ENCODE measurements around the gene LIMK2.
A peak's percentile ranks its signal among the peaks of the same experiment; 100 is the strongest.
"Not testable (repeated sequence)": the region's sequence is repeated elsewhere in the genome, so short reads cannot be mapped to it uniquely, and the experiment has no call there.

The LIMK2 gene

DNA sequence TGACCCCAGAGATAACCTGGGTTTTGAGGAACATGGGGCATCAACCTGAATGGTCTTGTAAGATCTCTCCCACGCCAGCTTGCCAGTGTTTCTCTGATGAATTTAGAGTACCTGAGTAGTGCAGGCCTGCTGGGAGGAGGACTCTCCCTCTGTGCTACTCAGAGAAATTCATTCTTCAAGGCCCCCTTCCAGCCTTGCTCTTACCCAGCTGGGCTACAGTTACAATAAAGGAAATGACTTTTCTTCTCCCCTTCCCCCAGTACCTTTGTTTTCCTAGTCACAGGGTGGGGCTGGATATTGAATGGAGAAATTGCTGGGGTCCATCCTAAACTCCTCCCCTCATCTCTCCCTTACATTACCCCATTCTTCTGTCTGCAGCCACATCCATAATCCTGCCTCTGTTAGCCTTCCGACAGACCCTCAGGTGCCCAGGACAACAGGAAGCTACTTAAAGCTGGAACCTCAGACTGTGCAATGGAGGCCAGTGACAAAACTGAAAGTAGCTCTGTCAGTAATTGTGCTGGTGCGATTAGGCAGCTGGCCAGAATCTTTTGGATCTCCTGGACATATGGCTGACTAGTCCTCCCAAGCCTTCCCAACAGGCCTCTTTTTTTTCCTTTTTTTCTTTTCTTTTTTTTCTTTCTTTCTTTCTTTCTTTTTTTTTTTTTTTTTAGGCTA, 17.4 kb downstream of the LIMK2 start:
- peak; percentile 41 for FAIRE-seq
- DNase-seq (ENCODE audit: insufficient read length, low spot score) = no peak
- TF ChIP-seq PAX5 (IDR thresholded peaks at IDR 0.05; ENCODE audit: insufficient read depth, low read length, severe bottlenecking) (no peak), POLR2AphosphoS5 (IDR thresholded peaks at IDR 0.05; ENCODE audit: low read depth, low read length) (no peak), TAF1 (IDR thresholded peaks at IDR 0.05; ENCODE audit: low read depth, low read length) (no peak), POLR2A (IDR thresholded peaks at IDR 0.05; ENCODE audit: low read depth, low read length) (no peak)

DNA sequence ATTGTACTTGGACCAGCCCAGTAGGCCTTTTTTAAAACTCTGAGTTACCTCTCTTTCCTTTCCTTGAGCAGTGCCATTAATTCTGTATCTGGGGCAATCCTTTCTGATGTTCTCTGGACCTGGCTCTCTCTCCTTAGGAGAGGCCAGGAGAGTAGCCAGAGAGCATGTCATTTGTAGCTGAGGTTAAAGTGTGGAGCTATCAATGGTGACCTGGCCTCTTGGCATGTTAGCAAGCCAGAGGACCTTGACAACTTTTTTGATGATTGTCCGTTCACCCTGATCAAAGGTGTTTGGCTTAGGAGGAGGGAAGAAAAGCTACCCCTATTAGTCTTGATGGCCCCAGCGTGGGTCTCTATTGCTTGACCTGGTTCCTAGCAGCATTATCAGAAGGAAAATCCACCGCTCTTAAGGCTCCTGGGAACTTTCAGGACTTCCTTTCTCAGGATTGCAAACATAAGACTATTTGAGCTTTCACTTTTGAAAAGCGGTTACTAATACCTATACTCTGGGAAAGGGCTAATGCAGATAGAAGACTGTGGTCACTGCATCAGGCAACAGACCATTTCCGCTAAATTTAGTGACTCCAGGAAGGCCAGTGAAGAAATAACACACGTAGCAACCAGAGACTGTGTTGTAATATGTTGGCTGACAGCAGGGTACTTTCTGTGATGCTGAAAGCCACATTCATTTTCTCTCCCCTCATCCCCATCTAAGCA, 18.2 kb downstream of the LIMK2 start:
- 0 out of 2 replicates have a peak, but pooled peaks have one; percentile 3 for TF ChIP-seq SPI1 (IDR thresholded peaks at IDR 0.05; ENCODE audit: low read depth, low read length)
- no peak for TF ChIP-seq PAX5 (IDR thresholded peaks at IDR 0.05; ENCODE audit: insufficient read depth, low read length, severe bottlenecking)
- DNase-seq (ENCODE audit: insufficient read length, low spot score) (no peak), FAIRE-seq (peak; percentile 64)

DNA sequence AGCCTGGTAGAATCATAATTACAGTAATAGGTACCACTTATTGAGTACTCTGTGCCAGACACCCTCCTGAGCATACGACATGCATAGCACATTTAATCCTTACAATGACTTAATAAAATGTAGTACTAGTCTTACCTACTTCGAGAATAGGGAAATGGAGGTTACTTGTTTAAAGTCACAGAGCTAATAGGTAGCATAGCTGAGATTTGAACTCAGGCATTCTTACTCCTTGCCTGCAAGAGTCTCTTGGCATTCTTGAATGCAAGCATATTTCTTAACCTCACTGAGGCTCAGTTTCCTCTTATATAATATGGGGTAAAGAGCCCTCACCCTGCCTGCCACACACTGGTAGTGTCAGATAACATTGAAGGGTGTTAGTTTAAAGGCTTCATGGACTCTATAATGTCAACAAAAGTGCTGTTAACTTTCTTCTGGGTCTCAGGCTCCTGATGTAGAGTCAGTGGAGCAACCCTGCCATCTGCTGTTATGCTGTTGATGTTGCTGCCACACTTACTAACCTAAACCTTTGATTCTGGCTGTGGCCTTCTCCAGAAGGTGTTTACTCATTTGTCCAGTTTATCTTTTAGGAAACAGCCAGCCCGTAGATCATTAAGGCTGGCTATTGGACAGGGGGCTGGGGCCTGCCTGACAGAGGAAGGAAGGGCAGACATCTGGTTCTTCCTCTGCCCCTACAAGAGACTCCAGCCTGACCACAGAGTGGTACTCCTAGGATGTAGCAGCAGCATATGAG, 18.9 kb downstream of the LIMK2 start:
- TF ChIP-seq SPI1 (IDR thresholded peaks at IDR 0.05; ENCODE audit: low read depth, low read length) = no peak
- no peak for TF ChIP-seq TAF1 (IDR thresholded peaks at IDR 0.05; ENCODE audit: low read depth, low read length)
- no peak for TF ChIP-seq POLR2AphosphoS5 (IDR thresholded peaks at IDR 0.05; ENCODE audit: low read depth, low read length)
- TF ChIP-seq POLR2A (IDR thresholded peaks at IDR 0.05; ENCODE audit: low read depth, low read length) = no peak
- no peak for TF ChIP-seq PAX5 (IDR thresholded peaks at IDR 0.05; ENCODE audit: insufficient read depth, low read length, severe bottlenecking)
- TF ChIP-seq POU2F2 (IDR thresholded peaks at IDR 0.05; ENCODE audit: low read depth, low read length) = no peak
- FAIRE-seq (peak; percentile 58), DNase-seq (ENCODE audit: insufficient read length, low spot score) (no peak)

DNA sequence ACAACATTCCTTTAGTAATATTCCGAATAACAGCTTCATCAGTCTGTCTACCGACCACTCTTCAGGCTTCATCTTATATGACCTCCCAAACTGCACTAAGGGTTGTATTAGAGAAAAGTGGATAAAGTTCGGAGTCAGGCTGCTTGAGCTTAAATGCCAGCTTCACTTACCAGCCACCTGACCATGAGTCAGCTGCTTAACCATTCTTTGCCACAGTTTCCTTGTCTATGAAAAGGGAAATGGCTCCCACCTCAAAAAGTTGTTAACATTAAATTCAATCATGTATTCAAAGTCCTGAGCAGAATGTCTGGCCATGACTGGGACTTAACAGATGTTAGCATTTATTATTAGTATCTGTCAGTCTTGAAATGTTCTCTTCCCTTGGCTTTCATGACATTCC, 20.9 kb downstream of the LIMK2 start:
- TF ChIP-seq SPI1 (IDR thresholded peaks at IDR 0.05; ENCODE audit: low read depth, low read length) (no peak), TAF1 (IDR thresholded peaks at IDR 0.05; ENCODE audit: low read depth, low read length) (no peak), POU2F2 (IDR thresholded peaks at IDR 0.05; ENCODE audit: low read depth, low read length) (no peak), POLR2A (IDR thresholded peaks at IDR 0.05; ENCODE audit: low read depth, low read length) (no peak), PAX5 (IDR thresholded peaks at IDR 0.05; ENCODE audit: insufficient read depth, low read length, severe bottlenecking) (no peak), POLR2AphosphoS5 (IDR thresholded peaks at IDR 0.05; ENCODE audit: low read depth, low read length) (no peak)
- DNase-seq (ENCODE audit: insufficient read length, low spot score) (no peak), FAIRE-seq (no peak)

DNA sequence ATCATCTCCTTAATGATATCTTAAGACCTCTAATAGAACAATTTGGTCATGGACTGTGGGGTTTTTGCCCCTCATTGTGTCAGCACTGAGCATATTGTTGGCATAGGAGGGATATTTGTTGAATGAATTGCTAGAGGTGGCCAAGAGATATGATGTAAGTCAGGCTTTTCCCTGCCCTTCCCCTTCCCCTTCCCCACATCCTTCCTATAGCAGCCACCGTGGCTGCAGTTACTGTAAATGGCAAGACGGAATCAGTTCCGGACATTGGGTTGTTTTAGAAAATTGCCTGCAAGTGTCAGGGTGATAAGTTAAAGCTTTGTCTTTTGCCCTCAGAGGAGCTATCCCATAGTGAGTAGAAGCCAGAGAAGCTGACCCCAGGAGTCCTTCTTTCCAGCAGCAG, 23.0 kb downstream of the LIMK2 start:
- DNase-seq (ENCODE audit: insufficient read length, low spot score) = no peak
- FAIRE-seq = peak; percentile 26
- TF ChIP-seq SPI1 (IDR thresholded peaks at IDR 0.05; ENCODE audit: low read depth, low read length) = no peak
- TF ChIP-seq PAX5 (IDR thresholded peaks at IDR 0.05; ENCODE audit: insufficient read depth, low read length, severe bottlenecking) = no peak
- TF ChIP-seq POU2F2 (IDR thresholded peaks at IDR 0.05; ENCODE audit: low read depth, low read length) = no peak
- no peak for TF ChIP-seq POLR2AphosphoS5 (IDR thresholded peaks at IDR 0.05; ENCODE audit: low read depth, low read length)
- no peak for TF ChIP-seq TAF1 (IDR thresholded peaks at IDR 0.05; ENCODE audit: low read depth, low read length)
- TF ChIP-seq POLR2A (IDR thresholded peaks at IDR 0.05; ENCODE audit: low read depth, low read length) = no peak

DNA sequence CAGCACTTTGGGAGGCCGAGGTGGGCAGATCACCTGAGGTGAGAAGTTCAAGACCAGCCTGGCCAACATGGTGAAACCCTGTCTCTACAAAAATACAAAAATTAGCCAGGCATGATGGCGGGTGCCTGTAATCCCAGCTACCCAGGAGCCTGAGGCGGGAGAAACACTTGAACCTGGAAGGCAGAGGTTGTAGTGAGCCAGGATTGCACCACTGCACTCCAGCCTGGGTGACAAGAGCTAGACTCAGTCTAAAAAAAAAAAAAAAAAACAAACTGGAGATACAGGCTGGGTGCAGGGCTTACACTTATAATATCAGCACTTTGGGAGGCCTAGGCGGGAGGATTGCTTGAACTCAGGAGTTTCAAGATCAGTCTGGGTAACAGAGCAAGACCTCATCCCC, 23.9 kb downstream of the LIMK2 start:
- not testable (repeated sequence) for DNase-seq (ENCODE audit: insufficient read length, low spot score); FAIRE-seq

DNA sequence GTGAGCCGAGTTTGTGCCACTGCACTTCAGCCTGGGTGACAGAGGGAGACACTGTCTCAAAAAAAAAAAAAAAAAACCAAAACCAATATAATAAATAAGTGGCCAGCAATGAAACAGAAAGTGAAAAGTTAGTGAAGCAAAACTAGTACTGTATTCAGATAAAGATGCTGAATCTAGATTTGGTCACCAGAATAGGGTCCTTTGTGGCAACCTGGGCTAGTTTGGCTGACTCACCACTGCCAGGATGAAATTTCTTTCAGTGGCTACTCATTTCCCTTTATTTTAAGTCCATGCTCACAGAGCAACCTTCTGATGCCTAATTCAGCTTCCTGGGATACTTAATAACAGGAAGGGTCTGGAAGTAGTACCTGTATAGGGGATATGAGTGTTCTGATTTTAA, 26.0 kb downstream of the LIMK2 start:
- no peak for FAIRE-seq
- DNase-seq (ENCODE audit: insufficient read length, low spot score) = no peak
- TF ChIP-seq PAX5 (IDR thresholded peaks at IDR 0.05; ENCODE audit: insufficient read depth, low read length, severe bottlenecking) (no peak), SPI1 (IDR thresholded peaks at IDR 0.05; ENCODE audit: low read depth, low read length) (peak; percentile 44)

DNA sequence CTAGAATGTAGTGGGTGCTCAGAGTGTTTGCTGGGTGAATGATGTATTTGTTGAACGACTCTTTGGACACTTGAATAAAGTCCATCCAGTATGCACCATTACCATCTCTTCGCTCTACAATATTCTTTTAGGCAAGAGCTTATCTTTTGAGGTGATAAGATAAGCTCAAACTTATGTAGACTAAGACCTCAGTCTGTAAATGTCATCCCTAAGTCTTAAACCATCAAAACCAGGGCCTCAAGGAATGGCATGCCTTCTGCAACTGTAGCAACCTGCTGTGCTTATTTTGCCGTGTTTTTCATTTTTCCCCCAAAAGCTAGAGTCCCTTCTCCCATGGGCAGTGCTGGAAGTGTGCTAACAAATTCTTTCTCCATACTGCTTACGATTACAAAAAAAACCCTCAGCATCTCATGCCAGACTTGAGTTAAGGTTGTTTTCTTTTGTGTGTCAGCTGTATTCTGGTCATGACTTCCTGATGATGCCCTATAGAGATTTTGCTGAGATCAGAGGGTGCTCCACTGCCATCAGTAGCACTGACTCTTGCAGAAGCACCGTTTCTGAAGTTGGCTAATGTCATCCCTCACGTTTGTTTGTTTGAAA, 27.8 kb downstream of the LIMK2 start:
- no peak for FAIRE-seq
- TF ChIP-seq POU2F2 (IDR thresholded peaks at IDR 0.05; ENCODE audit: low read depth, low read length) (no peak), POLR2A (IDR thresholded peaks at IDR 0.05; ENCODE audit: low read depth, low read length) (no peak), SPI1 (IDR thresholded peaks at IDR 0.05; ENCODE audit: low read depth, low read length) (no peak)

DNA sequence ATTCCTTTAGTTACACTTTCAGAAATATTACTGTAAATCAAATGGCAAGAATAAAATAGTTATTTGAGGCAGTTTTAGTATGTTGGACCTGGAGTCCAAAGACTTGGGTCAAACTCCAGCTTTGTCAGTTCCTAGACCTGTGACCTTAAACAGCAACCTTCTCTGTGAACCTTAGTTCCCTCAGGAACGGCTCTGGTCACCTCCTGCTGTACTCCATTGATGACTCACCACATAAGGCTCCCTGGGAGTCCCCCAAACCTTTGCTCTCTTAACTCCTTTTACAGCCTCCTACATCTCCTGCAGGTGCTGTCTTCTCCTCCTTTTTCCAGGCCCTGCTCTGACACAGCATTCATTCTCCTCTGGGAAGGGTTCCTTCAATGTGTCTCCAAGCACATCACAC, 29.1 kb downstream of the LIMK2 start:
- DNase-seq (ENCODE audit: insufficient read length, low spot score) (no peak), FAIRE-seq (no peak)
- TF ChIP-seq POLR2AphosphoS5 (IDR thresholded peaks at IDR 0.05; ENCODE audit: low read depth, low read length) = no peak
- TF ChIP-seq PAX5 (IDR thresholded peaks at IDR 0.05; ENCODE audit: insufficient read depth, low read length, severe bottlenecking) = no peak
- TF ChIP-seq POLR2A (IDR thresholded peaks at IDR 0.05; ENCODE audit: low read depth, low read length) = no peak
- no peak for TF ChIP-seq SPI1 (IDR thresholded peaks at IDR 0.05; ENCODE audit: low read depth, low read length)
- no peak for TF ChIP-seq POU2F2 (IDR thresholded peaks at IDR 0.05; ENCODE audit: low read depth, low read length)
- TF ChIP-seq TAF1 (IDR thresholded peaks at IDR 0.05; ENCODE audit: low read depth, low read length) = no peak

More for the DNA sequence above, 27.8 kb downstream of the LIMK2 start:
- no peak for DNase-seq (ENCODE audit: insufficient read length, low spot score)

DNA sequence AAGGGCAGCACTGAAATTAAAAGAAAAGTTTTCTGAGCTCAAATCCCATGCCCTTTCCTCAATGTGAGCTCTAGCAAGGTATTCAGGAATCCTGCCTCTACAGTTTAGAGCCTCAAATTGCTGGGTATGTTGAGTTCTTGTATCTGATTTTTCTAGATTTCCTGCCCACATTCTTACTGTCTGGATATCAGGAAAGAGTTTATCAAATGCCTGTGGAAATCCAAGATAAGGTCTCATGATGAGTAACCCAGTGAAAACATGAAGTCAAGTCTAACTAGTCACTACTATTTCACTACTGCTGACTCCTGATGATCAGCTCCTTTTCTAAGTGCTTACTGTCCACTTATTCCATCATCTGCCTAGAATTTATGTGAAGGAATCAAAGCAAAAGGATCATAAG, 29.8 kb downstream of the LIMK2 start:
- DNase-seq (ENCODE audit: insufficient read length, low spot score) = no peak
- no peak for TF ChIP-seq TAF1 (IDR thresholded peaks at IDR 0.05; ENCODE audit: low read depth, low read length)
- no peak for TF ChIP-seq PAX5 (IDR thresholded peaks at IDR 0.05; ENCODE audit: insufficient read depth, low read length, severe bottlenecking)
- TF ChIP-seq POLR2A (IDR thresholded peaks at IDR 0.05; ENCODE audit: low read depth, low read length) = no peak
- TF ChIP-seq POLR2AphosphoS5 (IDR thresholded peaks at IDR 0.05; ENCODE audit: low read depth, low read length) = no peak
- TF ChIP-seq SPI1 (IDR thresholded peaks at IDR 0.05; ENCODE audit: low read depth, low read length) = no peak
- no peak for TF ChIP-seq POU2F2 (IDR thresholded peaks at IDR 0.05; ENCODE audit: low read depth, low read length)
- no peak for FAIRE-seq
